ENCODE measurements around the gene SRI.
"Not testable (repeated sequence)": the region's sequence is repeated elsewhere in the genome, so short reads cannot be mapped to it uniquely, and the experiment has no call there.

SRI gene

GRCh38 chr7:88219781-88220747, at the start of gene SRI:
TSS of gene SRI (minus strand) at chr7:88220038. CDS start at chr7:88220026, 12 bp downstream.
- peak; percentile 83 to 96 (median 94) for DNase-seq

DNA sequence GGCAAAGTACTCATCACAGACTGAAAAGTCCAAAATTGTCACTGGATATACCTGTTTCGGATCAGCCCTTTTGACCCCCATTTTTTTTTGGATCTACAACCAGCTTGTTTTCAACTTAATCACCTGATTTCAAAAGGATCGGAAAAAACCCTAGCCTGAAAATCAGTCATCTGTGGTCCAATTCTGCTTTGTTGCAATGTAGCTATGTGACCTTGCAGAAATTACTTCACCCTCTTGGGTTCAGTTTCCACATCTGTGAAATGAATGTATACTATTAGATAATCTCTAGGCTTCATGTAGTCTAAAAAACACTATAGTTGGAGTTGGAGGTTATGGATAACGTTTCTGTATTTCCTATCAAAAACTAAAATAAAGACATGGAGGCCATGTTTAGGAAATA, 49.7 kb upstream of the SRI start:
- DNase-seq, result no peak

DNA sequence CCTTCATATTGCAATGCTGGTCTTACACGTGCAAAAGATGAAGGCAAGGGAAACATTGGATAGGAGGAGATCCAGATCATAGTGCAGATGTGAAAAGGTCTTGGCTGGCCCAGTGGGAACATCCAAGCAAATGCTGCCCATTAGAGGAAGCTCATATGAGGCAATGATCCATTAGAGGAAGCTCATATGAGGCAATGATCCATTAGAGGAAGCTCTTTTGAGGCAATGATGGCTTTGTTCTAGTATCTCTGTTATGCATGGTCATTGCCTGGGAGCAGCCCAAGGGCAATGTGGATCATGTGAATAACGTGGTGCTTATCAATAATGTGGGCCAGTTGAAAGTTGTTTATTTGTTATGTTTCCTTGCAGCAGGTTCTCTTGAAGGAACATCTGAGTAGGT, 49.0 kb upstream of the SRI start:
- DNase-seq, result no peak

DNA sequence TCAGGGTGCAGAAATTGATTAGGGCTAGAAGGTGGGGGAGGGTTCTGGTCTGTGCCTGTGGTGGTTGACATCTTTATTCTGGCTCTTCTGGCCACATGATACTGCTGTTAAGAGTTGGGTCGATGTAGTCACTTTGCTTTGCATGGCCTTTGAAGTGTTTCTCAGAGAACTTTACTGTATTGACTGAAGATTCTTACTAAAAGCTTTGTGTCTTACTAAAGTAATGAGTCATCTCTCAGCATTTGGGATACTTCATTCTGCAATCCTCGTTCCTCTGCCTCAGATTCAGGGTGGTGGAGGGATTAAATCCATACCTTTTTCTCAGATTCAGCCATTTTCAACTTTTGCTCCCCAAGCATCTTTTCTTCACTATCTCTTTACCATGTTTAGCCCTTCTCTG, 48.2 kb upstream of the SRI start:
- DNase-seq, result no peak

DNA sequence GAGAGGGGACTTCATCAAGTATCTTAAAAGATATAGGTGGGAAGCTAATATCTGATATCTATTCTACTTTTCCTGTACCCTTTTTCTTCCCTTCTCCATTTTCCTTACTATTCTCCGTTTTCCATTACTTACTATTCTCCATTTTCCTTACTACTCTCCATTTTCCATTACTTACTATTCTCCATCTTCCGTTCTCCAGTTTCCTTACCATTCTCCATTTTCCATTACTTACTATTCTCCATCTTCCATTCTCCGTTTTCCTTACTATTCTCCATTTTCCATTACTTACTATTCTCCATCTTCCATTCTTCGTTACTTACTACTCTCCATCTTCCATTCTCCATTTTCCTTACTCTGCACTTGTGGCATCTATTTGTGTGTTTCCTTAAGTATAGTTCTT, 47.6 kb upstream of the SRI start:
- no peak for DNase-seq

DNA sequence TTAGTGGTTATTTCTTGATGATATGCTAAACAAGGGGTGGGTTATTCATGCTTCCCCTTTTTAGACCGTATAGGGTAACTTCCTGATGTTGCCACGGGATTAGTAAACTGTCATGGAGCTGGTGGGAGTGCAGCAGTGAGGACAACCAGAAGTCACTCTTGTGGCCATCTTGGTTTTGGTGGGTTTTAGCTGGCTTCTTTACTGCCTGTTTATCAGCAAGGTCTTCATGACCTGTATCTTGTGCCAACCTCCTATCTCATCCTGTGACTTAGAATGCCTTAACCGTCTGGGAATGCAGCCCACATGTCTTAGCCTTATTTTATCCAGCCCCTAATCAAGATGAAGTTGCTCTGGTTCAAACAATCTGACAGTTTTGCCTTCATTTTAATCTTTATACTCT, 45.1 kb upstream of the SRI start:
- DNase-seq, result not testable (repeated sequence)

DNA sequence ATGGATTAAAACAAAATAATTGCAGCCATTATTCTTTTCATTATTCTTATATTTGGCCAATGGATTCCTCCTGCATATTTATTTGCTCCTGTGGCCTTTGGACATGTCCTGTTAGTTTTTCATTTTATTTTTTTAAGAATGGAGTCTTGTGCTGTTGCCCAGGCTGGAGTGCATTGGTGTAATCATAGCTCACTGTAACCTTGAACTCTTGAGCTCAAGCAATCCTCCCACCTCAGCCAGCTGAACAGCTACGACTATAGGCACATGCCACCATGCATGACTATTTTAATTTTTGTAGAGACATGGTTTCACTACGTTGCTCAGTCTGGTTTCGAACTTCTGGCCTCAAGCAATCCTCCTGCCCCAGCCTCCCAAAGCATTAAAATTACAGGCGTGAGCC, 42.7 kb upstream of the SRI start:
- no peak for DNase-seq

DNA sequence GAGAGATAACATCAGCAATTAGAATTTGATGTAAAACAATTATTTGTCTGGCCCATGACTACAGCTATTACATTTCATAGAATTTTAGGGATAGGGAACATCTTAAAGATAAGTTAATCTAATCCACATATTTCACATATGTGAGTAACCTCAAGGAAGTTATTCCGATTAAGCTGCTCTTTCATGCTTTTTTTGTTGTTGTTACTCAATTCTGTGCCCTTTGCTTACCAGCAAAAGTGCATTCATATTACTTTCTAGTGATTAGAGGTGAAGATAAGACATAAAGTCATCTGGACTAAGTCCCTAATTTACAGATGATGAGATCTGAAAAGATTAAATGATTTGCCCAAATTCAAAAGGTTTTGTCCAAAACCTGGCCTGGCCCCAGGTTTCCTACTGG, 40.9 kb upstream of the SRI start:
- no peak for DNase-seq

- peak in 1 of 3 experiments; percentile 43 for DNase-seq
Measured at GRCh38 chr7:88259656-88260380, 40.0 kb upstream of the SRI start.

GRCh38 chr7:88258296-88258695, 38.5 kb upstream of the SRI start:
- not testable (repeated sequence) for DNase-seq

DNA sequence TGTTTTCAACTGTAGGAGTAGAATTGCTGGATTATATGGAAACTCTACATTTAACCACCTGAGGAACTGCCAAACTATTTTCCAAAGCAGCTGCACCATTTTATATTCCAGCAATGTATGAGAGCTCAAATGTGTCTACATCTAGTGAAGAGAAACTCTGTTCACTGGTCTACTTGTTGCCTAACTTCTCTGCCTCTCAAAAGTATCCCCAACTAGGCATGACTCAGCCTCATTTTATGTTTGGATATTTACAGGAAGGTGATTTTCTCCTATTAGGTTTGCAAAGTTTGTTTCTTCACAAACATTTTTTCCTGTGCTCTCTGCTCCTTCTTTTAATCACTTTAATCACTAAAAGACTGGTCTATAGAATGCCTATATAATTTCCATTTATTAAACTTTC, 37.1 kb upstream of the SRI start:
- DNase-seq, result no peak

DNA sequence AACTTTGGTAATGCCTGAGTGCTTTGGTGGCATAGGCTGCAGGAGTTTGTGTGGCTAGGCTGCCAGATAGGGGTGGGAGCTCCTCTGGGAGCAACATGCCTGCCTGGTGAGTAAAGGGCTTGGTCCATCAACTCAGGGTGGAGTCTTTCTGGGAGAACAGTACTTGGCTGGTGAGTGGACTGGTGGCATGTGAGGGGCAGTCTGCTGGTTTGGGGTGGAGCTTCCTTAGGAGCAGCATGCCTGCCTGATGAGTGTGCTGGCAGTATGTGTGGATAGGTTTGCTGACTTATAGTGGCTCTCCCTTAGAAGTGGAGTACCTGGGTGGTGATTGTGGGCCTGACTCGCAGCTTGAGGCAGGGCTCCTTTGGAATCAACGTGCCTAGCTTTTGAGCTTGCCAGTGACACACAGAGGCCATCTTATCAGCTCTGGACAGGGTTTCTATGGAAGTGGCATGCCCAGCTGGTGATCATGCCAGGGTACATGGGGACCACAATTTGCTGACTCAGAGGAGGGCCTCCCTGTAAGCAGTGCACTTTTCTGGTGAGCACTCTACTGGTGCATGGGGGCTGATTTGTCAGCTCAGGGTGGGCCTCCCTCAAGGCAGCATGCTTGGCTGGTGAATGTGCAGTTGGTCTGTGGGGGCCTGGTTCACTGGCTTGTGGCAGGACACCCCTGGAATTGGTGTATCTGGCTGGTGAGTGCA, 35.0 kb upstream of the SRI start:
- DNase-seq, result no peak

- DNase-seq, result no peak
Measured at GRCh38 chr7:88253640-88254039, 33.8 kb upstream of the SRI start.

DNA sequence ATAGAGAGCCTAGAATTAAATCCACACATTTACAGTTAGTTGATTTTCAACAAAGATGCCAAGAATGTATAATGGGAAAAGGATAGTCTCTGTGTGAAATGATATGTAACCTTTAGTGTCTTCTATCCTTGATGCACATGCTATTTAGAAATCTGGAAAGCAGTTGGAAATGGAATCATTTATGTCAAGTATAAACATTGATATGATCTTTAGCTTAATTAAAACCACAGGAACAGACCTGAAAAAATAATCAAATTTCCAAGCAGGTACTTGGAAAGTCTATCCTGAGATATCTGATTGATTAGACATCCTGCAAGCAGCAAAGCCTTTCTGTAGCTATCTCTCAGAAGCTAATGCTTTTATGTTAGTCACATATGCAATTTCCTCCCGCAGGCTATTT, 24.4 kb upstream of the SRI start:
- DNase-seq, result peak in 1 of 3 experiments; percentile 21

GRCh38 chr7:88243345-88243909, 23.6 kb upstream of the SRI start:
- peak; percentile 54 to 94 (median 79) for DNase-seq

DNA sequence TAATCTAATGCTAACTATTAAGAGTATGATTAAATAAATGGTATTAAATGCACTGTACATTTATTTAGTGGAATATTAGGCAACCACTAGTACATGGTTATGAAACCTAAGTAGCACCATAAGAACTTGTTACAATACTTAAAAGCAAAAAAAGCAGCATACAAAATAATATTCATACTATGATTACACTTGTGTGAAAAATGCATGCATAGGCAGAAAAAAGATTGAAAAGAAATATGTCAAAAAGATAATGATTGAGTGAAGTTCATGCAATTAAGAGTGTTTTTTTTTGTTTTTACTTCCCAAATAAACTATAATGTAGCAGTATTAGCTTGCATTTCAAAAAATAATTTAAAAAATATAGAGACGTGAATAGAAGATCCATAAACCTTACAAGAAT, 20.0 kb upstream of the SRI start:
- DNase-seq, result no peak

- DNase-seq, result no peak
Measured at GRCh38 chr7:88233828-88234227, 14.0 kb upstream of the SRI start.

GRCh38 chr7:88230646-88231045, 10.8 kb upstream of the SRI start:
- no peak for DNase-seq

DNA sequence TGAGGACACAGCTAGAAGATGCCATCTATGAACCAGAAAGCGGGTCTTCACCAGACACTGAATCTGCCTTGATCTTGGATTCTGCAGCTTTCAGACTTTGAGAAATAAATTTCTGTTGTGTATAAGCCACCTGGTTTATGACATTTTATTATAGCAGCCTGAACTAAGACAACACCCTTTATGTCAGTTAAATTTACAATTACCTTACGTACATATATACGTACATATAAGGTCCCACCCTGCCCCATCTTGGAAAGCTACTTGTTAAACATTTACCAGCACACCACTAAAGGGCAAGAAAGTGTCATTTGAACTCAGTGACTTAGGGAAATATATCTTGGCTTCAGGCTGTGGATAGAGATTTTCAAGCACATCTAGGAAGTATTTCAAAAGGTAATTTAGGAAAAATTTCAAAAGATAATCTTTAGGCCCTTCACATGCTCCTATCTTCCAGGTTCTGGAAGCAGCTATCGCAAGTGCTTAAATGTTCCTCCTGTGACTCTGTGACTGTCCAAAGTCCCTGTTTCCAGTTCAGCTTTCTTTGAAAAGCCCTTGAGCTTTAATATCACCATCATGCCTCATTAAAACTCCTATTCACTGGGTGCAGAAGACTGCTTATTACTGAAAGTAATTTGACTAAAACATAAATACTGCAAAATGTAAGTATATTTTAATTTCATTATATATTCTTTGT, 9.6 kb upstream of the SRI start:
- no peak for DNase-seq

DNA sequence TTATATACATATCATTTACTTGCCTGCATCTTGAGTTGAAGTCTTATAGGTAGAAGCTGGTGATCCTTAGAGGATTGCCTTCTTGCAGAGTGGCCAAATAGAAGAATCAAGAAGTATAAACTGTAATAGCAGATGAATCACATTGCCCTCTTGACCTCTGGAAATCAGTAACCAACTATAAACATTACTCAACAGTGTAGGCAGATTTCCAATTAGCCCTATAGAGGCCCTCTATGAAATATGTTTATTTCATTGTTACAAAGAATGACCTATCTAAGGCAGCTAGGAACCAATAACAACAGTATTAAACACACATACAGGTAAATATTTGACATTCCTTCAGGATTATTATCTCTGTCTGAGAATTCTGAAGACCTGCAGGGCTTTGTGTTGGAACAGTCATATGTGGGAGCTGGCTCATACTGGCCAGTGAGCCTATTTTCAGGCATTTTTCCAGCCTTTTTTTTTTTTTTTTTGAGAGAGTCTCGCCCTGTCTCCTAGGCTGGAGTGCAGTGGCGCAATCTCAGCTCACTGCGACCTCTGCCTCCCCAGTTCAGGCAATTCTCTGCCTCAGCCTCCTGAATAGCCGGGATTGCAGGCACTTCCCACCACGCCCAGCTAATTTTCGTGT, 7.2 kb upstream of the SRI start:
- DNase-seq, result no peak

DNA sequence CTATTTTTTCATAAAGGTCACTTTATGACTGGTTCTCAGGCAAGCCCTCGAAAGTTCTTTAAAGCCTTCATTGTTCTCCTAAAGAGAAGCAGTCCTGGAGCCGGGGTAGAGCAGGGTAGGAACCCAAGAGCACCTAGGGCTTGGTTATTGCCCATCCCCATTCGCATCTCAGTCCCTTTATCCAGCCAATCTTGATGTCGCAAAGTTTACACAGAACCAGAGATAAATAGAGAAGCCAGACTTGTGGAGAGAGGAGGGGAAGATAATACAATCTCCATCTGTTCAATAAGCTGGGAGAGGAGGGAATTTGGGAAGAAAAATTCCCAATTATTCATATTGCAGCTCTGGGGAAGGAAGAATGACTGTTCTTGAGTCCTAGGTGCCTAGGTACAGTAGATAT, 6.4 kb upstream of the SRI start:
- no peak for DNase-seq
